Activated T-cell treated with anti-CD3 and anti-CD28 coated beads, Interleukin-2, amount 50 U/mL, for 72 hours (primary cell): ENCODE measurements around the gene CD7. TPM values are rescaled to one million over a fixed set of nuclear protein-coding genes. Genes with fewer than 3 reads are reported as not detected.
A peak's percentile ranks its signal among the peaks of the same experiment; 100 is the strongest.

Source experiments
- ATAC-seq, 2 donors: fragments of 150-1000 bp; cut with Tn5 transposase; replicated peaks in 1 of 2; 2 replicates each; pipeline ENCODE4 v1.10.0; 2021; ENCODE audit warnings: moderate library complexity in 2 of 2, mild to moderate bottlenecking in 1 of 2
- DNase-seq, 2 donors: peaks; one replicate each; pipeline ENCODE4 v3.0.0; 2021 to 2022; ENCODE audit warnings: mixed read lengths in 1 of 2
- H3K27ac Mint-ChIP-seq: one replicate; pipeline ENCODE4 v1.8.0; 2022; ENCODE audit warnings: mild to moderate bottlenecking, moderate library complexity, mixed read lengths
- H3K27me3 Mint-ChIP-seq: one replicate; pipeline ENCODE4 v1.8.0; 2022; ENCODE audit warnings: low read depth, mixed read lengths
- H3K36me3 Mint-ChIP-seq, 2 donors: one replicate each; pipeline ENCODE4 v1.8.0; 2022; ENCODE audit warnings: mixed read lengths in 2 of 2, mild to moderate bottlenecking in 1 of 2; ENCODE audit not compliant: insufficient read depth in 2 of 2
- H3K4me1 Mint-ChIP-seq: one replicate; pipeline ENCODE4 v1.8.0; 2022; ENCODE audit warnings: low read depth, mixed read lengths
- H3K4me3 Mint-ChIP-seq, 2 donors: one replicate each; pipeline ENCODE4 v1.8.0; 2022; ENCODE audit warnings: mild to moderate bottlenecking in 2 of 2, mixed read lengths in 2 of 2, moderate library complexity in 2 of 2
- H3K9me3 Mint-ChIP-seq, 2 donors: one replicate each; pipeline ENCODE4 v1.8.0; 2022; ENCODE audit warnings: mixed read lengths in 2 of 2
- total RNA-seq, 2 donors: library from RNA; stranded (reverse); gene quantifications; one replicate each; pipeline ENCODE4 v1.2.3, GENCODE V29; 2022

Gene CD7
- total RNA-seq, 2 donors from 2014 or later: 845 to 1,007 TPM

DNA sequence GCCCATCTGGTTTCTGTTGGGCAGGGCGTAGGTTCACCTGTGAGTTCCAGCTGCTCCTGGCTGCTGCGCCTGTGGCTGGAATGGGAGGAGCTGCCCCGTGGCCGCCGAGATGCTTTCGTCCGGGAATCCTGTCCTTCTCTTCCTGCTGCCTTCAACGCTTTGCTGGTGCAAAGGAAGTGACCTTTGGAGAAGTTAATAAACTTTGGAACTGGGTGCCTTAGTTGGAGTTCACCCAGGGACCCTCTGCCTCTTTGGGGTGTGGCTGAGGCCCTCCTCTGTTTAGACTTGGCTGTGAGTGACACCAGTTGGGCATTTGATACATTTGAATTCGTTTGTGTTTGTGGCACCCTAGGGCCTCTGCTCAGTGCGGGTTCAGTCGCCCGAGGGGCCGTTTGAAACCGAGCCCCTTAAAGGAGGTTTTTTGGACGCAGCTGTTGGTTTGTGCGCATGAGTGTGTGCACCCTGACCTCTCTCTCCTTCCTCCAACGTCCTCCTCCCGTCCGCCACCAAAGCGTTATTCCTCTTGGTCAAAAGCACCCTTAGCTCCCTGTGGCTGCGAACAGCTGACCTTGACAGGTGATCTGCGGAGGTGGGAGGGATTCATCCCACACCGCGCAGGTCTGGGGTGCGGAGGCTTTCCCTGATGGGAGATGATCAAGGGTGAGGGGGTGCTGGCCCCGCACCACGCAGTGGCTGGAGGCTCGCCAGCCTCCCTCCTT, 25.1 kb upstream of the CD7 start:
- H3K27ac Mint-ChIP-seq: no peak overlapping the region
- no peak for DNase-seq
- H3K36me3 Mint-ChIP-seq: peaks cover 0 to 2% of the 10 kb centered on the region in 2 donors
- no peaks in the 10 kb centered on the region for H3K4me1 Mint-ChIP-seq
- ATAC-seq: no peak
- H3K4me3 Mint-ChIP-seq: no peak overlapping the region
- no peaks in the 10 kb centered on the region for H3K9me3 Mint-ChIP-seq
- peaks cover 6% of the 10 kb centered on the region for H3K27me3 Mint-ChIP-seq

DNA sequence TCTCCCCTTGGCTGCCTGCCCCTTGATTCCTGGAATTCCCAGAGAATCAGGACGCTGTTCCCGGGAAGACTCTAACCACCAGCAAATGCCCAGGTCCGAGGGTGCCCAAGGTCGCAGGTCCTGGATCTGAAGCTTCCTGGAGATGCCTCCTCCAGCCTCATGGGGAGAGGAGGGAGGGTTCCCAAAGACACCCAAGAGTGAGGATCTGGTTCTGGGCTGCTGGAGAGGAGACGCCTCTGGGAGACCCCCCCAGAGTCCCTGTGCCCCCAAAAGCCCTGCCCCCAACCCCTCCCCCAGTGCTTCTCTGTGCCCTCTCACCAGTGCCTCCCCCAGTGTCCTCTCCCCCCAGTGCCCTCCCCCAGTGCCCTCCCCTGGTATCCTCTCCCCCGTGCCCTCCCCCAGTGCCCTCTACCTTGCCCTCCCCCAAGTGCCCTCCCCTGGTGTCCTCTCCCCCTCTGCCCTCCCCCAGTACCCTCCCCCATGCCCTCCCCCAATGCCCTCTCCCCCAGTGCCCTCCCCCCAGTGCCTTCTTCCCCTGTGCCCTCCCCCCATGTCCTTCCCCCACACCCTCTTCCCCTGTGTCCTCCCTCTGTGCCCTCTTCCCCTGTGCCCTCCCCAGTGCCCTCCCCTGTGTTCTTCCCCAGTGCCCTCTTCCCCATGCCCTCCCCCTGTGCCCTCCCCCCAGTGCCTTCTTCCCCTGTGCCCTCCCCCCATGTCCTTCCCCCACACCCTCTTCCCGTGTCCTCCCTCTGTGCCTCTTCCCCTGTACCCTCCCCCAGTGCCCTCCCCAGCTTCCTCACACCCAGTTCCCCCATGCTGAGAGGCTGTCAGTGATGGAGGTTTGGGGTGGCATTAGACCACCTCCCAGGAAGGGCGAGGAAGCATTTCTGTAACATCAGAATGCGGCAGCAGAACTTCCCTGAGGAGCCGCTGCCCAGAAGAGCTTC, 22.5 kb upstream of the CD7 start:
- ATAC-seq: no peak
- H3K27ac Mint-ChIP-seq: no peak overlapping the region

DNA sequence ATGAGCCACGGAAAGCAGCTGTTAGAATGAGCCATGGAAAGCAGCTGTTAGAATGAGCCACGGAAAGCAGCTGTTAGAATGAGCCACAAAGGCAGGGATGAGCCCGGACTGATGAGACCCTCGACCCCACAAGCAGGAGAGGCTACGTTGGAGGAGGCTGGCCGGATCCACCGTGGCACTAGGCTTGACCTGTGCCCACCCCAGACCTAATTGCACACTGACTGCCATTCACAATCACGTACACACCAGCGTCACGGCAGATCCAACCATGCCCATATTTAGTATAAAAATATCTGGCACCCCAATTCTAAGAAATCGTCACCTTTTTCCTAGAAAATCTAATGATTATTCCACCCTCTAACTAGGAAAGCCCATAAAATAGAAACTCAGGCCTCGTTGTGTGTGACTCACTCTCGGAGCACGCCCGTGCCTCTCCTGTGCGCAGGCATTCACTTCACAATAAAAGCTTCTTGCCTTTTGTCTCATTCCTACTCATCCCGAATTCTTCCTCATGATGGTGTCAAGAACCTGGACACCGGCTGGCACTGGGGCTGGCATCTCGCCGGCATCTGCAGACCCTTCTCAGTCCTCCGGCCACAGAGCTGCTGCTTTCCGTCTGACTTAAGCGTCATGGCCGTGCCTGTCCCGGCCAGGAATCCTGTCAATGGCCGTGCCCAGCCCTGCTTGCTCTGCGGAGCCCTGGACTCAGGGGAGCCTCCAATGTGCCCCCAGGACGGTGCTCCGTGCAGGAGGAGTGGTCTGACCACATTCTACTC, 21.6 kb upstream of the CD7 start:
- H3K9me3 Mint-ChIP-seq: no peaks in the 10 kb centered on the region
- H3K27me3 Mint-ChIP-seq: no peaks in the 10 kb centered on the region
- no peak overlapping the region for H3K27ac Mint-ChIP-seq
- H3K4me1 Mint-ChIP-seq: peaks cover 20% of the 10 kb centered on the region
- H3K36me3 Mint-ChIP-seq: peaks cover 0 to 3% of the 10 kb centered on the region in 2 donors
- DNase-seq: no peak
- no peak overlapping the region for H3K4me3 Mint-ChIP-seq
- peak in 1 of 2 donors; percentile 28 for ATAC-seq

More for the DNA sequence above, 22.5 kb upstream of the CD7 start:
- H3K27me3 Mint-ChIP-seq: no peaks in the 10 kb centered on the region
- H3K9me3 Mint-ChIP-seq: no peaks in the 10 kb centered on the region
- H3K4me3 Mint-ChIP-seq: no peak overlapping the region
- peaks cover 0 to 3% of the 10 kb centered on the region in 2 donors for H3K36me3 Mint-ChIP-seq
- peaks cover 13% of the 10 kb centered on the region for H3K4me1 Mint-ChIP-seq
- DNase-seq: no peak

DNA sequence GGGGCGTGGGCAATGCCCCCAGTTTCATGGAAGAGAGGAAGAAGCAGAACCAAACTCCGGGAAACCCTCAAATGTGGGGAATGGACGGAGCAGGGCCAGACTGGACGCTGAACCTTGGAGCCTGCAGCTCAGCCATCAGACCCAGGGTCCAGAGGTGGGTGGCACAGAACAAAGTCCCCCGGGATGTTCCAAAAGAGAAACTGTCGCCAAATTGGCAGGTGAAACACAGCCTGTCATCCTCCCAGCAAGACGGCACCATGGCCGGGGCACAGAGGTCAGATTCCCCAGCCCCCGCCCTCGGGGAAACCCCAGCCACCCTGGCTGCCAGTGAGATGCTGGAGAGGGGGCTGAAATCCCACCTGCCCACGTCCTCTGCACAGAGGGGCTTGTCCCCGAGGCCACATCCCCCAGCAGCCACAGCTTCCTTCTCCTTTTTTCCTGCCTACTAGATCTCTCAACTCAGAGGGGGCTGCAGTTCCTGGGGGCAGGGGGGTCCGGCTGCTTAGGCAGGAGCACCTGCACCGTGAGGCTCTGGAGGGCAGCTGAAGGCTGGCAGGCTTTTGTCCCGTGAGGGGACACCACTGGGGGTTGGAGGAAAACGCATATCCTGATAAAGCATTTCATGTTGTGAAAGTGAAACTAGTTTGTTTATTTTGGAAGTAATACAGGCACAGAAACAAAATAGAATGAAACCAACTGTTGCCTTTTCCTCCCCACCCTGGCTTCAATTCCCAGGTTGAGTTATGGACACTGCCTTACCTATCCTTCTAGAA, 17.4 kb upstream of the CD7 start:
- H3K4me3 Mint-ChIP-seq: peak overlapping the region; percentile 93 to 97
- peaks cover 10% of the 10 kb centered on the region for H3K27me3 Mint-ChIP-seq
- H3K27ac Mint-ChIP-seq: peak overlapping the region; percentile 89
- DNase-seq (no peak), ATAC-seq (peak in 1 of 2 donors; percentile 7)
- peaks cover 37% of the 10 kb centered on the region for H3K4me1 Mint-ChIP-seq
- no peaks in the 10 kb centered on the region for H3K9me3 Mint-ChIP-seq
- peaks cover 0 to 2% of the 10 kb centered on the region in 2 donors for H3K36me3 Mint-ChIP-seq

DNA sequence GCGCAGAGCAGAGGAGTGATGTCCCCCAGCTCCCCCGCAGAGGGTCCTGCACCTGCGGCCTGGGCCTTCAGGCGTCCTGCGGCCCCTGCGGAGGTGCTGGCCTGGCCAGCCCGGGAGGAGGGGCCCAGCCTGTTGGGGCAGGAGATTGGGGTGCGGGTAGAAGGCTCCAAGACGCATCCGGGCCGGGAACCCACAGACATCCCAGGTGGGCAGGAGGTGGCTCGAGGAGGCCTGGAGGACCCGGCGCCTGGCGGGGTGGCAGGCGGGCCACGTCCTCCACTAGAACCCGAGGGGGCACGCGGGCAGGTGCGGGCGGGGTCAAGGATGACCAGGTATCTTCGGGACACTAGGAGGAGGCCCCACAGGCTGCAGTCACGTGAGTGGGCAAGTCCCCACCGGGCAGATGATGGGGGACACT, 16.8 kb upstream of the CD7 start:
- Mint-ChIP-seq H3K36me3 (peaks cover 0 to 2% of the 10 kb centered on the region in 2 donors), H3K4me3 (peak overlapping the region; percentile 93 to 97), H3K4me1 (peaks cover 37% of the 10 kb centered on the region), H3K9me3 (no peaks in the 10 kb centered on the region), H3K27ac (no peak overlapping the region), H3K27me3 (peaks cover 10% of the 10 kb centered on the region)
- DNase-seq: no peak
- no peak for ATAC-seq

DNA sequence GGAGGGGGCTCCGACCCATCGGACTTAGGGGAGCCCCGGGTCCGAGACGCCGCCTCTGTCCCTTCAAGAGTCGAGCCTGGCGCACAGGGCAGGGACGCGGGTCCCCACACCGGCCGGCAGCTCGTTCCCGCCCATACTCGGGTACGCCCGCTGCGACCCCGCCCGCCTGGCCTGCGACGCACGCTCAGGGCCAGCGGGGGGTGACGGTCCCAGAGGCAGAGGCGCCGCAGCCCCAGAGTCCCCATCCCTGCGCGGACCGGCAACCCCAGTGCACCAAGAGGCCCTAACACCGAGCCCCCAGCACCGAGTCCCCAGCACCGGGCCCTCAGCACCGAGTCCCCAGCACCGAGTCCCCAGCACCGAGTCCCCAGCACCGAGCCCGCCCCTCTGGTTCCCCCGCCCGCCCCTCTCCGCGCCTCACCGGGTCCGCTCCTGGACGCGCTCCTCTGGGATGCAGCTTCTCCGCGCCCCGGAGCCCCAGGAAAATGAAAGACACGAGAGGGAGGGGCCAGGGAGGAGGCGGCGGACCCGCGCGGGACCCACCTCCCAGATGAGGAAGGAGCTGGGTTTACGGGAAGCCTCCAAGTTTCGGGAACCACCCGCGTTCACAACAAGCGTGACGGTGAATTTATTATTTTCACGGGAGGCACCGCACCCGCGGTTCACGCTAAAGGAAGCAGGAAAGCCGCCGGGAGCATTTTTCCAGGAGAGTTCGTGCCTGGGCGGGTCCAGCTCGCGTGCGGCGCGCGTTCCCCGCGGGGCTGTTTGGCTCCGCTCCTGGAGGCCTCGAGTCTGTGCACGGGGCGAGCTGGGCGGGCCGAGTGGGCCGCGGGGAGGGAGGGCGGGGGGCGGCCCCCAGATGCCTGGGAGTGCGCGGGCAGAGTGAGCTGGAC, 16.1 kb upstream of the CD7 start, which contains the start of gene SECTM1:
Gene SECTM1, minus strand, starts transcription at position 488 of the 893 bp plus-strand sequence. CDS start 6,526 bp downstream, outside the sequence.
- Mint-ChIP-seq H3K4me1 (peaks cover 37% of the 10 kb centered on the region), H3K27ac (no peak within 1 kb of the TSS)
- DNase-seq: peak in 1 of 2 donors; percentile 46

DNA sequence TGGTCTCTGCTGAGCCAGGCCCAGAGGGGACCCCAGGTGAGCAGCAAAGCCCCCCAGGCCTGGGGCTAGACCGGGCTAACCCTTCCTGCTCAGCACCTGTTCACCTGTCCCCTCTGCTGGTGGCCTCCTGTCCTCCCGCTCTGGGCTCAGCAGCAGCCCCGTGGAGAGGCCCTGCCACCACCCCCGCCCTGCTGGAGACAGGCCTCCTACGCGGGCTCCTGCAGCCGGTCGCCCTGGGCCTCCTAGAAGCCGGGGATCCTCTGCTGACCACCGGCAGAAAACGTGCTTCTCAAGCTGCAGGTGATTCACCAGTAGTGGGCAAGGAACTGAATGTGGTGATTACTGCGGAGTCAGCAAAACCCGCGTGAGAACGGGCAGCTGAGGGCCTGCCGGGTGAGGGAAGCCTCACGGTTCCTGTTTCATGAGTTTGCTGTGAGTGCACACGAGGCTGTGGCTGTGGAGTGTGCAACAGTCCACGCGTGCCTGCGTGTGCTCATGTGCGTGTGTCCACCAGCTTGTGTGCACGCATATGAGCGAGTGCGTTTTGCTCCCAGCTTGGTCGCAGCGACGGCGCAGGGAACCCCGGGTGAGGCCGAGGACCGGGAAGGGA, 15.4 kb upstream of the CD7 start:
- H3K36me3 Mint-ChIP-seq: peaks cover 0 to 2% of the 10 kb centered on the region in 2 donors
- ATAC-seq (peak; percentile 51 to 60), DNase-seq (peak; percentile 43 to 53)
- peak overlapping the region; percentile 76 to 86 for H3K4me3 Mint-ChIP-seq
- no peaks in the 10 kb centered on the region for H3K9me3 Mint-ChIP-seq
- peaks cover 10% of the 10 kb centered on the region for H3K27me3 Mint-ChIP-seq
- no peak overlapping the region for H3K27ac Mint-ChIP-seq
- peaks cover 37% of the 10 kb centered on the region for H3K4me1 Mint-ChIP-seq

More for the DNA sequence above, 16.1 kb upstream of the CD7 start, which contains the start of gene SECTM1:
- Mint-ChIP-seq H3K36me3 (peaks cover 0 to 2% of the 10 kb centered on the region in 2 donors), H3K27me3 (peaks cover 10% of the 10 kb centered on the region), H3K9me3 (no peaks in the 10 kb centered on the region), H3K4me3 (peak within 1 kb of the TSS; percentile 93 to 97)
- peak; percentile 39 to 67 for ATAC-seq

DNA sequence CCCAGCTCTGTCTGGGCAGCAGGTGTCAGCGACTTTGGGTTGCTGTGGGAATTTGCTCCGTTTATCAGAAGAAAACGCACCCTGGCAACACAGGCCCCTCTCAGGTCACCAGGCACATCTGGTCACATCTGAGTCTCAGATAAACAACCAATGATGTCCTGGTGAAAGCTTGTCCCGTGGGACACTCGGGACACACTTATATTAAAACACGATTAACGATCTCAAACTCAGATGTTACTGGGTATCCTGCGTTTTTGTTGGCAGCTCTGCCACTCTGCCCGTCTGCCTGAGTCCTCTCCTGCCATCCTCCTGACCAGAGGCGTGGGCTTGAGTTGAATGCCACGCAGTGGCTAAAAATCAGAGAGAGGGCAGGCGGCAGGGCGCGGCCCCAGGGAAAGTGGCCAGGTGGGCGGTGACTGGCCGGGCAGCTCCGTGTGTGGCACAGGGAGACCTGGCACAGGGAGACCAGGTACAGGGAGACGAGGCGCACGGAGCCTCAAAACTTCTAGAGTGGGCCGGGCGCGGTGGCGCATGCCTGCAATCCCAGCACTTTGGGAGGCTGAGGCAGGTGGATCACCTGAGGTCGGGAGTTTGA, 14.0 kb upstream of the CD7 start:
- peaks cover 0 to 2% of the 10 kb centered on the region in 2 donors for H3K36me3 Mint-ChIP-seq

DNA sequence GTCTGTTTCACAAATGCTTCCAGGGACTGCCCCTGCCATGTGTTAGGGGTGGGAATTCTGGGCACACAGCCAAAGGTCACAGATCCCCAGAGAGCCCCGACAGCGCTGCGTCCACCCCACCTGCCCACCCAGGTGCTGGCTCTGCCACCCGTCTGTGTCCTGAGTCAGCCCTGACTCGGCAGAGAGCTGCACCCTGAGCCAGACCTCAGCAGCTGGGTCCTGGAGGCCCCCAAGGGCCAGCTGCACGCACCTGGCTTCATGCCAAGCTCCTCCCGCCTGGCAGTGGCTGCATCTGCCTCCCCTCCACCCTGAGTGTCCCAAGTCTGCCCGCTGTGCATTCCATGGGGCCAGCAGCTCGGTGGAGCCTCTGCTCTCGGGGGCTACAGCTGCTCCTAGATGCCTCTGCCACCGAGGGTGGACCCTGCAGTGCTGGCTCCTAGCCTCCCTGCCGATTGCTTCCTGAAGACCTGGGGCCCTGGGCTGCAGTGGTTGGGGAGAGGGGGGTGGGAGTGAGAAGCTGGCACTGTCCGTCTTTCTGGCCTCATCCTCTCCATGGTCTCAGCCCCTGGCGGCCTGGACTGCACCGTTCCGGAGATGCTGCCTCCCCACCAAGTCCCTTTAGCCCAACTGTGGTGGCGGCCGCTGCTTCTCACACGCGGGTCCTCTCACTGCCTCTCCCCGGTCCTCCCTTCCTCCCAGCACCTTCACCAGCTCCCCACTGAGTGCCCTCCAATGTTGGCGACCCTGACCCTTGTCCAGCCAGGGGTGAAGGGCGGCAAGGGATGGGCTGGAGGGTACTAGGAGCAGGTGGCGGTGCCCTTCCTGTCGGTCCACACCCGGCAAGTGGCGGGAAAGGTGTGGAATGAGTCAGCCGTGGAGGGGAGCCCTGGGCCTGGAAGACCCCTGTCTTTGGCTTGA, 13.2 kb upstream of the CD7 start:
- Mint-ChIP-seq H3K4me3 (no peak overlapping the region), H3K36me3 (peaks cover 0 to 2% of the 10 kb centered on the region in 2 donors), H3K27me3 (peaks cover 10% of the 10 kb centered on the region), H3K4me1 (peaks cover 31% of the 10 kb centered on the region), H3K27ac (no peak overlapping the region), H3K9me3 (no peaks in the 10 kb centered on the region)
- no peak for ATAC-seq
- DNase-seq: no peak

More for the DNA sequence above, 14.0 kb upstream of the CD7 start:
- Mint-ChIP-seq H3K4me3 (peak overlapping the region in 1 of 2 donors; percentile 45), H3K27ac (no peak overlapping the region), H3K4me1 (peaks cover 37% of the 10 kb centered on the region), H3K9me3 (no peaks in the 10 kb centered on the region), H3K27me3 (peaks cover 10% of the 10 kb centered on the region)
- DNase-seq (no peak), ATAC-seq (no peak)

DNA sequence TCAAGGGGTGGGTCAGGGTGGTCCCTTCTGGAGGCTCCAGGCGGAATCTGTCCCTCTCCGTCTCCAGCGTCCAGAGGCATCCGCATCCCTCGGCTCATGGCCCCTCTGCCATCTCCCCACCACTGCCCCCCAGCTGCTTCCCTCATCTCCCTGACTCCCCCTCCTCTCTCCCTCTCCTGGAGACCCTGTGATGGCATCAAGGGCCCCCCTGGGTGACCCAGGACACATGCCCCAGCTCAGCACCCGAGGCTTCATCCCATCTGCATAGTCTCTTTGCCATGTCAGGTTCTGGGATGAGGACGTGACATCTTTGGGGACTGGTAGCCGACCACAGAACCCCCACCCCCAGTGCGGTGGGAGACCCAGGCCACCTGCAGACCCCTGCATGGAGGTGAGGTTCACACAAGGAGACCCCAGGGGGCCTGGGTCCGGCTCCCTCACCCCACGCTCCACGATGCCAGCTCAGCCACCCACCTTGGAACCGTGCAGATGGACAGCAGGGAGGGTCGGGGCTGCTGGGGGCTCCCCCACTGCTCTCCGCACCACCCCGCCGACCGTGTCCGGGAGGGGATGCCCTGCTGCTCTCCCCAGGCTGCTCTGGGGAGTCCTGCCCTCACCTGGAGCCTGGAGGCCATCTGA, 12.4 kb upstream of the CD7 start:
- ATAC-seq (no peak), DNase-seq (no peak)
- peaks cover 29% of the 10 kb centered on the region for H3K4me1 Mint-ChIP-seq
- no peak overlapping the region for H3K27ac Mint-ChIP-seq
- no peak overlapping the region for H3K4me3 Mint-ChIP-seq
- H3K27me3 Mint-ChIP-seq: peaks cover 10% of the 10 kb centered on the region
- peaks cover 0 to under 1% of the 10 kb centered on the region in 2 donors for H3K36me3 Mint-ChIP-seq
- H3K9me3 Mint-ChIP-seq: no peaks in the 10 kb centered on the region
